ENCODE data around the gene TMEM174.
"Not testable (repeated sequence)": the region's sequence is repeated elsewhere in the genome, so short reads cannot be mapped to it uniquely, and the experiment has no call there.

The TMEM174 gene

DNA sequence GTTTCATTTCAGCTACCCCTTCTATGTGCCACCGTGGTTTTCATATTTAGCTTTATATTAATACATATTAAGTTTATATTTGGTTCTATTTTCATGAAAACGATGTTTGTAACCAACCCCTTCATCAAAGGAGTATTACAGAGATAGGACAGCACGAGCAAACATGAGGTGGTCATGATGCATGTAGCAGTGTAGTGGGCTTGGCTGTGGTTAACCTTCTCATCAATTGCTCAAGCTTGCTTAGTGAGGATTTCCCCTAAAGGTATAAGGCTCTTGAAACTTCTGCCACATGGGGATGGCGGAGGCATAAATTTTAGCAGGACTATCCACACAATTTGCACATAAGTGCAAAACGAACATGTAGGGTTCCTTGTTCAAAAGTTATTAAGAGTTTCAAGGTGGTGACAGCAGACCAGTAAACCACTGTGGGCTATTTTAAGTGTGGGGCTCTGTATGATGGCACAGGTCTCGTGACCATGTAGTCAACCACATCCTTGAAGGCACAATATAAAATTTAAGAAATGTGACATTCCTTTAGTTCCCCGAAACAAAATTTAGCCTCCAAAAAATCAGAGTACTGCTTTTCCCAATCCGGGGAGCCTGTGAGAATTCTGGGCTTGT is 24.8 kb downstream of the TMEM174 start:
- DNase-seq: no peak

- no peak for DNase-seq
Observed at GRCh38 chr5:73198833-73199592, 26.0 kb downstream of the TMEM174 start.

DNA sequence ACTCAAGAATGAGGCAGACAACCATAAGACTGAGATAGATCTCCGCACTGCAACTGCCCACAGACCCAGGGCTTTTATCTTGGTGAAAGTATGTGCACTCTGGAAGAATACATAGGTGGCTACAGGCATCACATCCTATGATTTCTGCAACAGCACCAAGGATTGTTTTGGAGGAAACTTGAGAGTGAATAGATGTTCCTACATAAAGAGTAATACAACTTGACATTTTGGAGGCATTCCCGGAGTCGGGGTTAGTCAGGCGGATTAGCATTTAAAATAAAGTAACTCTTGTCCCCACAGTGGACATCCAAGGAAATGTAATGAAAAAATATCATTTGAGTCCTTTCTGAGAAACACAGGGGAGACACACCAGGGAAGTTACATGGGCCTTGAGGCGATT is 26.7 kb downstream of the TMEM174 start:
- no peak for DNase-seq

- DNase-seq: peak; percentile 53
Observed at GRCh38 chr5:73201547-73202513, 28.8 kb downstream of the TMEM174 start.

- no peak for DNase-seq
Observed at GRCh38 chr5:73204332-73204731, 31.3 kb downstream of the TMEM174 start.

- DNase-seq: no peak
Observed at GRCh38 chr5:73204733-73205132, 31.7 kb downstream of the TMEM174 start.

DNA sequence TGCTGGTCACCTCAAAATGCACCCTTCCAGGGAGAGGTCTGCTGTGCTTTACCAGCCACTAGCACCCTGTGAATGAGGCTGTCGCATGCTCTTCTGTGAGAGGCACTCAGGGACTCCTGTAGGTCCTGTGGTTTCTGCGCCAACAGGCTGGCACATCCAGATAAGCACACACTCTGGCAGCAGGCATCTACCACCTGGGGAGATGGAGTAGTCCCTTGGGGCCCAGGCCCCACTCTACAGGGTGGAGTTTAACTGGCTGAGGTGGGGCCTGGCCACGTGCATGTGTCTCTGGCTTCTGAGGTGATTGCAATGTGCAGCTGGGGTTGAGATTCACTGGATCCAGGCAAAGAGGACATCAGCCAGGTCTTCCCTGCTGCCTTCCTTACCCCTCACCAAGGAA is 32.3 kb downstream of the TMEM174 start:
- DNase-seq: no peak

- DNase-seq: not testable (repeated sequence)
Observed at GRCh38 chr5:73207239-73207638, 34.2 kb downstream of the TMEM174 start.

DNA sequence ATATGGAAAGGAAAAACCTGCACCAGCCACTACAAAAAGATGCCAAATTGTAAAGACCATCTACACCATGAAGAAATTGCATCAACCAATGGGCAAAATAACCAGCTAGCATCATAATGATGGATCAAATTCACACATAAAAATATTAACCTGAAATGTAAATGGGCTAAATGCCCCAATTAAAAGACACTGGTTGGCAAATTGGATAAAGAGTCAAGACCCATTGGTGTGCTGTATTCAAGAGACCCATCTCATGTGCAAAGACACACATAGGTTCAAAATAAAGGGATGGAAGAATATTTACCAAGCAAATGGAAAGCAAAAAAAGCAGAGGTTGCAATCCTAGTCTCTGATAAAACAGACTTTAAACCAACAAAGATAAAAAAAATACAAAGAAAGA is 36.1 kb downstream of the TMEM174 start:
- DNase-seq: not testable (repeated sequence)

GRCh38 chr5:73212693-73213092 is 39.7 kb downstream of the TMEM174 start:
- DNase-seq: not testable (repeated sequence)

GRCh38 chr5:73213566-73213998 is 40.6 kb downstream of the TMEM174 start:
- DNase-seq: no peak

GRCh38 chr5:73214306-73214705 is 41.3 kb downstream of the TMEM174 start:
- no peak for DNase-seq

GRCh38 chr5:73214996-73215395 is 42.0 kb downstream of the TMEM174 start:
- no peak for DNase-seq

DNA sequence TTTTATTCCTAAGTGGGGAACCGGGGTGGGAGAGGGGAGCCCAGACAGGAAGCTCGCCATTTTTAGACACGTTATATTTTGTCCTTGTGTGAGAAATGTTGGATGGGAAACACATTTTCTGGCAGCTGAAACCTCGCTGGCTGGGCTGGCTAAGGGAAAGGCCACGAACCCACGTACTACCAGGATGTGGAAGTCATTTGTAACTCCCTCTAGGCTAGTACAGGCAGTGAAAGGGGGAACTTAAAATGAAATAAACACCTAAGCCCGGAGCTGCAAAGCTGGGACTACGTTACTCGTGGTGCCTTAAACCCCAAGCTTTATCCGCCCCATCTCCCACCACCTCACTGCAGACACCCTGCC is 42.5 kb downstream of the TMEM174 start:
- DNase-seq: peak; percentile 10

- DNase-seq: peak; percentile 73
Observed at GRCh38 chr5:73215891-73216610, 43.1 kb downstream of the TMEM174 start.

DNA sequence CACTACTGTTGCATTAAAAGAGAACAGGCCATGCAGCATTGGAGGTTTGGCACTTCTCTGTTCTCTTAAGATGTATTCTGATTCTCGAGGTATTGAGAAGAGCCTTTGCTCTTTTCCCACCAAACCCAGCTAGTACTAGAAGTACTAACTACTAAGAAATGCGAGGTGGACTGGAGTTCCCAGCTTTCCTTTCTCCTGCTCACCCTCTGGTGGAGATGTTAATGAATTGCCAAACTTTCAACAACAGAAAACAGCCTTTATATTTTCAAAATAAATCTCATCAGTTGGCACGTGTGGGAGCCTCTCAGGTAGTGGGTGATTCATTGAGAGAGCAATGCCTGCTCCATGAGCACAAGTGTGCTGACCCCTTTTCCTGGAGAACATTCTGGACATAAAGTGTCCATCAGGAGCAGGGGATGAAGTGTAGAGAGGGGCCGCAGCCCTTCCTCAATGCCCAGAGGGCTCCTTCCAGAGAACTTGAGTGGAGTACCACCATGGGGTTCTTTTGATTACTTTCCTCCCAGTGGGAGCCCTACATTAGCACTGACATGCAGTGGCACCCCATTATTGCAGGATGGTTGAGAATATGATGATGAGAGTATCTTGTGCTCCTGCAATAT is 45.7 kb downstream of the TMEM174 start:
- DNase-seq: no peak

- DNase-seq: not testable (repeated sequence)
Observed at GRCh38 chr5:73219336-73219735, 46.3 kb downstream of the TMEM174 start.

- DNase-seq: no peak
Observed at GRCh38 chr5:73221161-73221560, 48.2 kb downstream of the TMEM174 start.

DNA sequence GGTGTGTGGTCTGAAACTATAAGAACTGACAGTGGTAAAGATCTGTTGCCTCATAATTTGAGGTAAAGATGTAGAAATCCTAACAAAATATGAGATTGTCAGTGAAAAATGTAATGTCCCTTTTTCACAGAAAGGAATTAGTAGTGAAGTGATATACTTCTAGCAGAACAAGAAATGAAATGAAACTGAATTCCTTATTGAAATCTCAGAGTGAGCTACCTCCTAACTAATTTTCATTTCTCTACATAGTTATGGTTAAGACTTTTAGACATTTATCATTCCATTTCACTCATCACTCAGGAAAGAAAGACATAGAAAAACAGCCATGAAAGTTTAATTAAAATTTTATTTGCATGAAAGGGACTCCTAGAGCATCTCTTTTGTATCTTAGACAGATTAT is 48.7 kb downstream of the TMEM174 start:
- DNase-seq: no peak

GRCh38 chr5:73222173-73222572 is 49.2 kb downstream of the TMEM174 start:
- DNase-seq: no peak

Measured in suppressor macrophage treated with lipopolysaccharide for 4 hours (primary cell).